ENCODE results near the gene ADAMTSL3.

Gene ADAMTSL3

DNA sequence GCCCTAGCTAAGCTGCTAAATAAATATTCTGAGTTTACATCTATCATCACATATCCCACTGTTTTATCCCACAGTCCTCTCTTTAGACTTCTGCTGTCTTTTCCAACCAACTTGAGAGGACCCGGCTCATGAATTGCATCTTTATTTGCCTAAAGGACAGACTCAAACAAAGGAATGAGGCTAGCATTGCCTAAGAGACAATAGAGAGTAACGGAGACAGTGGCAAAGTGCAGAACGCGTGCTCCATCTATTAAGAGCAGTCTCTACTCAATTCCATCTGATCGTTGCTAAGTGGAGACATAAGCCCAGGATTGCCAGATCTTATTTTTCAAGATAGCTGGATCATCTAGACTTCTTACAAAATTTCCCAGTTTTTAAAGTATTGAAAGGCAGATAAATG lies 2.3 kb downstream of the ADAMTSL3 start:
- H3K4me1 ChIP-seq (ENCODE audit: control insufficient read depth, insufficient read depth, low read length): peaks cover 42% of the 10 kb centered on the region
- no peak overlapping the region for H3K9ac ChIP-seq (ENCODE audit: low read length in 2 of 2)
- no peaks in the 10 kb centered on the region for H3K9me3 ChIP-seq (ENCODE audit: control insufficient read depth in 2 of 2, low read length in 2 of 2)
- H3K4me3 ChIP-seq (ENCODE audit: low read length in 2 of 2): peak overlapping the region; percentile 9 to 85
- H3K27me3 ChIP-seq (ENCODE audit: control insufficient read depth in 1 of 2, insufficient read depth in 2 of 2, low read length in 2 of 2): no peaks in the 10 kb centered on the region
- peaks cover 9 to 18% of the 10 kb centered on the region in 2 donors for H3K36me3 ChIP-seq (ENCODE audit: control insufficient read depth in 2 of 2, insufficient read depth in 2 of 2, low read length in 2 of 2)
- no peak overlapping the region for H3K27ac ChIP-seq (ENCODE audit: low read length)

DNA sequence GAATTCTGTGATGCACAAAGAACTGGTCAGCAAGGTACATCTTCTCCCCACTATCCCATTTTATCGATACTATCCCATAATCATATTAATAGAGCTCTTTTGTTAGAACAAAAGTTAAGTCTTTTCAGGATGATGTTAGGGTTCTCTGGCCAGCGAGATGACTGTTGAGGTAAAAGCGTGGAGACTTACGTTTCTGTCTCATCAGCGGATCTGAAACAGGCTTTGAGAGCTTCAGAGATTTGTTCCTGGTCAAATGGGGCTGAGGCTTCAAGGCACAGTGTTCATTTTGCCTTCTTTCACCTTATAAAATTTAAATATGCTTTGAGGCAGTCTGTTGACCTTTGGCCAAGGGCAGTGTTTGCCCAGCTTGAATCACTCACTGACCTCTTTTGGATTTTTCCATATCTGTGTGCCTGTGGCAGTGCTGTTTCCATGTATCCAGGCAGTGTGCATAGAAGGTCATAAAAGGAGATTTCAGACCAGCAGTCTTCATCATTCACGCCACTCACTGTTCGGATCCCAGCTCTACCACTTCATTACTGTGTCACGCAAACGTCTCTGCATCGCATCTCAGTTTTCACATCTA lies 3.1 kb downstream of the ADAMTSL3 start:
- Histone ChIP-seq H3K27ac (ENCODE audit: low read length) (no peak overlapping the region), H3K4me1 (ENCODE audit: control insufficient read depth, insufficient read depth, low read length) (peaks cover 42% of the 10 kb centered on the region)

DNA sequence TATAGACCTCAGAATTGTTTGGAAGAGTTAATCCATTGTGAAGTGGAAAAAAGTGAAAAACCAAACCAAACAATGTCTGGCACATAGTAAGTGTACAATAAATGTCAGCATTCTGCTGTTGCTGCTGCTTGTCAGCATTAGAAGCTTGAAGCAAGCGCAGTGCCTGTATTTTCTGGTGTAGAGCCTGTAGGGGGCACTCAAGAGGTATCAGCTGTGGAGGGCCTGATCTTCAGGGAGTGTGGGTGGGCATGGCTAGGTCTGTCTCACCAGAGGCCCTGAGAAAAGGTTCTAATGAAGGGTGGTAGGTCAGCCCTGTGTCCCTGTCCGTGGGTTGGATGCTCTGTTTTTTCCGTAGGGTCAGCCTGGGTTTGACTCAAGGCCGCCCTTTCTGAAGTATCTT lies 3.6 kb downstream of the ADAMTSL3 start:
- Histone ChIP-seq H3K9ac (ENCODE audit: low read length in 2 of 2) (no peak overlapping the region), H3K4me1 (ENCODE audit: control insufficient read depth, insufficient read depth, low read length) (peaks cover 42% of the 10 kb centered on the region), H3K36me3 (ENCODE audit: control insufficient read depth in 2 of 2, insufficient read depth in 2 of 2, low read length in 2 of 2) (peaks cover 9 to 18% of the 10 kb centered on the region in 2 donors), H3K4me3 (ENCODE audit: low read length in 2 of 2) (peak overlapping the region in 1 of 2 donors; percentile 22), H3K9me3 (ENCODE audit: control insufficient read depth in 2 of 2, low read length in 2 of 2) (no peaks in the 10 kb centered on the region), H3K27ac (ENCODE audit: low read length) (no peak overlapping the region), H3K27me3 (ENCODE audit: control insufficient read depth in 1 of 2, insufficient read depth in 2 of 2, low read length in 2 of 2) (no peaks in the 10 kb centered on the region)

More for the DNA sequence above, 3.1 kb downstream of the ADAMTSL3 start:
- no peaks in the 10 kb centered on the region for H3K27me3 ChIP-seq (ENCODE audit: control insufficient read depth in 1 of 2, insufficient read depth in 2 of 2, low read length in 2 of 2)
- H3K9ac ChIP-seq (ENCODE audit: low read length in 2 of 2): no peak overlapping the region
- no peaks in the 10 kb centered on the region for H3K9me3 ChIP-seq (ENCODE audit: control insufficient read depth in 2 of 2, low read length in 2 of 2)
- H3K4me3 ChIP-seq (ENCODE audit: low read length in 2 of 2): peak overlapping the region in 1 of 2 donors; percentile 85
- H3K36me3 ChIP-seq (ENCODE audit: control insufficient read depth in 2 of 2, insufficient read depth in 2 of 2, low read length in 2 of 2): peaks cover 9 to 18% of the 10 kb centered on the region in 2 donors

DNA sequence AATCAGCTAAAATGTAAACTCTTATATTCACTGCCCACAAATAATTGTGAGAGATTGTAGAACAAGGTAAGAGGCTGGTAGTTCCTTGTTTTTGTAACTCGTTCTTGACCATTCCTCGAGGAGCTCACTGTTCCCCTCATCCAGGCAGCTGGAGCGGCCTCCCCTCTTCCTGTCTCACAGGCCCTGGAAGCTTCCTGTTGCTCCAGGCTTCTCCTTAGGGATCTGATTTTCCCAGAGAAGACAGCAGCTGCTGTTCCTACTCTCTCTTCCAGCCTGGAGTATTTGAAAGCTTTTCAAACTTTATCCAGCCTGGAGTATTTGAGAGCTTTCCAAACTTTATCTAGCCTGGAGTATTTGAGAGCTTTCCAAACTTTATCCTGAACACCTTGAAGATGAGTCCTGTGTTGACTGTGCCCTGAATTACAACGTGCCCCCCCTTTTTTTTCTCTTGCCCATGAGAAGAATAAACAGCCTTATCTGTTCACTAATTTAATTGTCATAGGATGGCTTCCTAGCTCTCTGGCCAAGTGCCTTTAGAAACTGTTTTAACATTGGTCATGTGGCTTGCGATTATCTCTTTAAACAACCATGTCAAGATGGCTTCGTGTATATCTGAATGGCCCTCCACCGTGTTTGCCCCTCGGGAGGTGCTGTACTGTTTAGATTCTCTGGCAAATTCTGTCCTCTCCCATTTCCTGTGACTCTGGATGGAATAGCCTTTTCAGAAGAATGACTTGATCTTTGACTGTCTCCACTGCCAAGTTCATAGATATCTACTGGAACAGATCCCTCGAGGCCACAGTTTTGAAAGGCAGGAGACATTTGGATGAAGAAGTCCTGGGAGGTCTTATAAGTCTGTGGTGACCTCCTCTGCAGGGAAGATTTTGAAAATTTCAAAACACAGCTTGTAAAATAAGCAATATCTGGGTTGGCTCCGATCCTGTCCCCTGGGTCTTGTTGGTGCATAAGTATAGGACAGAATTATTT lies 4.8 kb downstream of the ADAMTSL3 start:
- Histone ChIP-seq H3K9ac (ENCODE audit: low read length in 2 of 2) (no peak overlapping the region), H3K9me3 (ENCODE audit: control insufficient read depth in 2 of 2, low read length in 2 of 2) (no peaks in the 10 kb centered on the region), H3K36me3 (ENCODE audit: control insufficient read depth in 2 of 2, insufficient read depth in 2 of 2, low read length in 2 of 2) (peaks cover 11 to 21% of the 10 kb centered on the region in 2 donors), H3K4me1 (ENCODE audit: control insufficient read depth, insufficient read depth, low read length) (peaks cover 35% of the 10 kb centered on the region), H3K27ac (ENCODE audit: low read length) (peak overlapping the region; percentile 37), H3K4me3 (ENCODE audit: low read length in 2 of 2) (peak overlapping the region in 1 of 2 donors; percentile 8), H3K27me3 (ENCODE audit: control insufficient read depth in 1 of 2, insufficient read depth in 2 of 2, low read length in 2 of 2) (no peaks in the 10 kb centered on the region)

DNA sequence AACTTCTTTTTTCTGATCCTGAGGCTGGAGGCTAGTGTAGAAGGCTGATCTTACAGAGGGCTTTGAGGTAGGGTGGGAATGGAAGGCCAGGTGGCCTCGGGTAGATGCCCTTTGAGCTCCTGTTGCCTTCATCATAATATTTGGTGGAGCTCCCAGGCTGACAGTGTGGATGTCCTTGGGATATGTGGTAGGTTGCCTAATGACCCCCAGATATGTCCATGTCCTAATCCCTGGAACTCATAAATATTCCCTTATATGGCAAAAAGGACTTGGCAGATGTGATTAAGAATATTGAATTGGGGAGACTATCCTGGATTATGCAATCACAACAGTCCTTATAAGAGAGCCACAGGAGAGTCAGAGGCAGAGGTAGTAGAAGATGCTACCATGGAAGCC lies 5.5 kb downstream of the ADAMTSL3 start:
- Histone ChIP-seq H3K27me3 (ENCODE audit: control insufficient read depth in 1 of 2, insufficient read depth in 2 of 2, low read length in 2 of 2) (no peaks in the 10 kb centered on the region), H3K36me3 (ENCODE audit: control insufficient read depth in 2 of 2, insufficient read depth in 2 of 2, low read length in 2 of 2) (peaks cover 11 to 21% of the 10 kb centered on the region in 2 donors), H3K9me3 (ENCODE audit: control insufficient read depth in 2 of 2, low read length in 2 of 2) (no peaks in the 10 kb centered on the region), H3K4me1 (ENCODE audit: control insufficient read depth, insufficient read depth, low read length) (peaks cover 31% of the 10 kb centered on the region), H3K4me3 (ENCODE audit: low read length in 2 of 2) (peak overlapping the region in 1 of 2 donors; percentile 8), H3K9ac (ENCODE audit: low read length in 2 of 2) (no peak overlapping the region), H3K27ac (ENCODE audit: low read length) (no peak overlapping the region)

DNA sequence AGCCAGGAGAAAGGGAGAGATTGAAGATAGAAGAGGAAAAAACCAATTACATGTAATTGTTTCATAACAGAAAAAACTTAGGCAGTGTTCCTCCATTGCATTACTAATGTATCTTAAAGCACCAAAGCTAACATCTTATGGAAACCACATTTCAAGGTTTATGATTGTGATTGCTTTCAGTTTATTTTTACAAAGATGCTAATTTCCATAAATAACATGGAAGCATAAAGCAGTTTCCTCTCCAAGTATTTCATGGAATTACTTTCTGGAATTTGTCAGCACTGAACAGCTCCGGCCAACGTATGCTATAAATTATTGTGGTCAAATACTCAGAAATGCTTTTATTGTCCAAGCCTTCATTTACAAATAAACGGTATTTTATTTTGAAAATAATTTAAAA lies 11.6 kb downstream of the ADAMTSL3 start:
- no peaks in the 10 kb centered on the region for H3K9me3 ChIP-seq (ENCODE audit: control insufficient read depth in 2 of 2, low read length in 2 of 2)
- H3K36me3 ChIP-seq (ENCODE audit: control insufficient read depth in 2 of 2, insufficient read depth in 2 of 2, low read length in 2 of 2): peaks cover 2 to 4% of the 10 kb centered on the region in 2 donors
- peaks cover 11% of the 10 kb centered on the region for H3K4me1 ChIP-seq (ENCODE audit: control insufficient read depth, insufficient read depth, low read length)
- no peak overlapping the region for H3K4me3 ChIP-seq (ENCODE audit: low read length in 2 of 2)
- no peak overlapping the region for H3K9ac ChIP-seq (ENCODE audit: low read length in 2 of 2)
- peak overlapping the region; percentile 31 for H3K27ac ChIP-seq (ENCODE audit: low read length)
- H3K27me3 ChIP-seq (ENCODE audit: control insufficient read depth in 1 of 2, insufficient read depth in 2 of 2, low read length in 2 of 2): no peaks in the 10 kb centered on the region

DNA sequence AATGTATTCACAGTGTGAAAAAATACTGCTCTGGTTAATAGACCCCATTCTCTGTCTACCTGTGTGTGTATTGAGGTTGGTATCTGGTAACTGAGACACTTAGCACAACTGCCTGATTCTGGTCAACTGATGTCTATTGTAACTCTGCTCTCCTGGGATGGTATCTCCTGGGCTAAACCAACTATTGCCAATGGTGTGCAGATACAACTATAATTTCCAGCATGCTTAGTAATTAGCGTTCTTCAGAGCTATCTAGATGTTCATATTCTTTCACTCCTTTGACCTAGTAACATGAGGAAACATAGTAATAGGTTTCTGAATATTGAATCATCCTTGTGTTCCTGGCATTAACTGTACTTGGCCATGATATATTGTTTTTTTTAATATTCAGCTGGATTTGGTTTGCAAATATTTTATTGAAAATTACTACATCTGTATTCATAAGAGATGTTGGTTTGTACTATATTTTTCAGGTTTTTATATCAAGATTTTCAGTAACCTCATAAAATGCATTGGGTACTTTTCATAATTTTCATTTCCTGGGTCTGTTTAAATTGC lies 16.8 kb downstream of the ADAMTSL3 start:
- Histone ChIP-seq H3K9me3 (ENCODE audit: control insufficient read depth in 2 of 2, low read length in 2 of 2) (no peaks in the 10 kb centered on the region), H3K36me3 (ENCODE audit: control insufficient read depth in 2 of 2, insufficient read depth in 2 of 2, low read length in 2 of 2) (no peaks in the 10 kb centered on the region), H3K4me1 (ENCODE audit: control insufficient read depth, insufficient read depth, low read length) (peaks cover 14% of the 10 kb centered on the region), H3K27me3 (ENCODE audit: control insufficient read depth in 1 of 2, insufficient read depth in 2 of 2, low read length in 2 of 2) (no peaks in the 10 kb centered on the region), H3K4me3 (ENCODE audit: low read length in 2 of 2) (no peak overlapping the region), H3K9ac (ENCODE audit: low read length in 2 of 2) (no peak overlapping the region), H3K27ac (ENCODE audit: low read length) (no peak overlapping the region)

DNA sequence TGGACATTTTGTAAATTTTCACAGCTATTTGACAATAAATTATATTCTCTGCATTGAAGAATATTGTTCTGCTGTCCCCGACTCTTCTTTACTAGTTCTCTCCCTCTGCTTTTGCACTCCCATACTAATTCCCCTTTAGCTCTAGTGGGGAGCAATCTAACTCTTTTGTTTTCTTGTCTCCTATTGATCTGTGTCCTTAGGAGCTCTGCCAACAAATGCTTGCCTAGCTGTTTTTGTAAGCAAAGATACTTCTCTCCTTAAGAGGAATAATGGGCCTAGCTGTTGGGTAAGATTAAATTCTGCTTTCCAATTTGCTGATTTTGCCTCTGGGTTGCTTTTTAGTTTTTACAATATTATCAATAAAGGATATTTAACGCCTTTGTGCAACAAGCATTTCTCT lies 17.7 kb downstream of the ADAMTSL3 start:
- H3K9me3 ChIP-seq (ENCODE audit: control insufficient read depth in 2 of 2, low read length in 2 of 2): no peaks in the 10 kb centered on the region

DNA sequence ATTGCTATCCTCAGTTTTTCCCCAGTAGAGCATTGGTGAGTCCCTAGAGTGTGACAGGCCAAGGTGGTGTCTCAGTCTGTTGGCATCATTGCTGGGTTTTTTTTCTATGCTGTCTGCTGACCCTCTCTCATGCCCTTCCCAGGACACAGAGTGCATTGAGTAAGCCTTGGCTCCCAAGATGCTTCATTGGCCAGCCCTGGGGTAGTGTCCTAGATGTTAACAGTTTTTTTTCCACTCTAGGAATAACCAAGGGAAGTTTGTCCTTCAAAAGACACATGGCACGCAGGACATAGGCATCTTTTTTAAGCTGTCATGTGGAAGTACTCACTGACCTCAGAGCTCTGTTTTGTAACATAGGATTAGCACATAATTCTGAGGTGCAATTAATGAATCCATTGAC lies 19.5 kb downstream of the ADAMTSL3 start:
- peak overlapping the region; percentile 46 for H3K27ac ChIP-seq (ENCODE audit: low read length)
- no peaks in the 10 kb centered on the region for H3K9me3 ChIP-seq (ENCODE audit: control insufficient read depth in 2 of 2, low read length in 2 of 2)
- no peak overlapping the region for H3K4me3 ChIP-seq (ENCODE audit: low read length in 2 of 2)
- peaks cover 14% of the 10 kb centered on the region for H3K4me1 ChIP-seq (ENCODE audit: control insufficient read depth, insufficient read depth, low read length)
- H3K9ac ChIP-seq (ENCODE audit: low read length in 2 of 2): no peak overlapping the region
- H3K36me3 ChIP-seq (ENCODE audit: control insufficient read depth in 2 of 2, insufficient read depth in 2 of 2, low read length in 2 of 2): no peaks in the 10 kb centered on the region
- H3K27me3 ChIP-seq (ENCODE audit: control insufficient read depth in 1 of 2, insufficient read depth in 2 of 2, low read length in 2 of 2): no peaks in the 10 kb centered on the region

More for the DNA sequence above, 17.7 kb downstream of the ADAMTSL3 start:
- Histone ChIP-seq H3K27ac (ENCODE audit: low read length) (no peak overlapping the region), H3K4me1 (ENCODE audit: control insufficient read depth, insufficient read depth, low read length) (peaks cover 14% of the 10 kb centered on the region), H3K27me3 (ENCODE audit: control insufficient read depth in 1 of 2, insufficient read depth in 2 of 2, low read length in 2 of 2) (no peaks in the 10 kb centered on the region), H3K36me3 (ENCODE audit: control insufficient read depth in 2 of 2, insufficient read depth in 2 of 2, low read length in 2 of 2) (no peaks in the 10 kb centered on the region), H3K9ac (ENCODE audit: low read length in 2 of 2) (no peak overlapping the region), H3K4me3 (ENCODE audit: low read length in 2 of 2) (no peak overlapping the region)

DNA sequence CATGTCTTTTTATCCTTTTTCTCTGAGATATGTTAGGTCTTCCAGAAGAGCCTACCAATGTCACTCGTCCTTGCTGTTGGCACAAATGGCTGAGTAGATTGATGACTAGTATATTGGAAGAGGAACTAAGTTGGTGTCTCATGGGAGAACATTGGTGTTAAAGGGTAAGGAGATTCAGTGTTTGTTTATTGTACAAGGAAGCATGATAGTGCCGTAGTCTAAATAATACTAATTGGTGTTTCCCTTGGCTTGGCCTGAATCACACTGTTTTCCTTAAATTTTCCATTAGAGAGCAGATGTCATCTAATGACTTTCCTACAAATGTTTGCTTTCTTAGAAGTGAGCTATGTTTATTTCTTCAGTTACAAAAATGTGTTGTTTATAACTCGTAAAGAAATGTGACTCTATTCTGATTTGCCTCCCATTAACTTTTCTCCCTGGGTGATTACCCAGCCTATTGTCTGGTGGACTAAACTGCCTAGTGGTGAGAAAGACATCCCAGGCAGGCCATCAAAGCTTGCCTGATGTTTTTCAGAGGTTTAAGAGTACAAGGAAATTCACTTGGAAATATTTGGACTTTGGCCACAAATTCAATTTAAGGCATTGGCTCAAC lies 28.7 kb downstream of the ADAMTSL3 start:
- Histone ChIP-seq H3K27ac (ENCODE audit: low read length) (no peak overlapping the region), H3K4me3 (ENCODE audit: low read length in 2 of 2) (no peak overlapping the region), H3K9ac (ENCODE audit: low read length in 2 of 2) (no peak overlapping the region), H3K4me1 (ENCODE audit: control insufficient read depth, insufficient read depth, low read length) (peaks cover 13% of the 10 kb centered on the region), H3K9me3 (ENCODE audit: control insufficient read depth in 2 of 2, low read length in 2 of 2) (no peaks in the 10 kb centered on the region), H3K27me3 (ENCODE audit: control insufficient read depth in 1 of 2, insufficient read depth in 2 of 2, low read length in 2 of 2) (no peaks in the 10 kb centered on the region), H3K36me3 (ENCODE audit: control insufficient read depth in 2 of 2, insufficient read depth in 2 of 2, low read length in 2 of 2) (no peaks in the 10 kb centered on the region)

Data from stomach smooth muscle (tissue), 2 donors.